ENCODE measurements around the gene HAPLN3.

The HAPLN3 gene

GRCh38 chr15:88891540-88892254, 3.6 kb downstream of the HAPLN3 start:
- no peak for DNase-seq

- no peak for DNase-seq
These were observed 4.8 kb downstream of the HAPLN3 start for GRCh38 chr15:88890495-88890894.

DNA sequence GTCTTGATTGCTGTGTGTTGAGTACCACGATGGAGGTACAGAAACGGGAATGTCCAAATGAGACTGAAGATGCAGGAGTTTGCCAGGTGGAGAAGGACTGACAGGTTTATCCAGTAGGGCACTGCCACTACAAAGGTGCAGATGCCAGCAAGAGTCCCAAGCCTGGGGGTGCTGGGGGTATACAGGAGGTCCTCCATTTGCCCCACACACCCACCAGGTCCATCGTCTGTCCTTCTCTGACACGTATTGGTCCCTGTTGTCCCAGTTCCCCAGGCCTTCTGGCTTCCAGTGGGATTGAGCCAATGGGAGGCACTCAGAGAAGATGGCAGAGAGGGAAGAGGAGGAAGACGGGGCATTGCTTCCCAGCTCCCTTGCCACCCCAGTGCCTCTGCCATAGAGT, 6.6 kb downstream of the HAPLN3 start:
- DNase-seq: no peak

- no peak for DNase-seq
These were observed 8.2 kb downstream of the HAPLN3 start for GRCh38 chr15:88887068-88887580.

GRCh38 chr15:88882785-88883184, 12.6 kb downstream of the HAPLN3 start:
- no peak for DNase-seq

DNA sequence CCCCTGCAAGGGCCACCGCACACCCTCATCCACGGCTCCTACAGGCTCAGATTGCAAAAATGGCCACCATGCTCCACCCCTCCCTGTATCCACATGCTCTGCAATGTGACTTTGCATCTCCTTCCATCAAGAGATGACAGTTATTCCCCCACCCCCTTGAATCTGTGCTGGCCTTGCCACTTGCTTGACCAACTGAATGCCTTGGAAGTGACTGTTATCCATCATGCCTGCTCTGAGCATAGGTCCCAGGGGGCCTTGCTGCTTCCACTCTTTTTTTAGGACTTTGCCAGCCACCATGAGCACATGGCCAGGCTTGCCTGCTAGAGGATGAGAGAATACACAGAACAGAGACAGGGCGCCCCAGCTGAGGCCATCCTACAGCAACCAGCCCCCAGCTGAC, 13.6 kb downstream of the HAPLN3 start:
- DNase-seq: no peak

DNA sequence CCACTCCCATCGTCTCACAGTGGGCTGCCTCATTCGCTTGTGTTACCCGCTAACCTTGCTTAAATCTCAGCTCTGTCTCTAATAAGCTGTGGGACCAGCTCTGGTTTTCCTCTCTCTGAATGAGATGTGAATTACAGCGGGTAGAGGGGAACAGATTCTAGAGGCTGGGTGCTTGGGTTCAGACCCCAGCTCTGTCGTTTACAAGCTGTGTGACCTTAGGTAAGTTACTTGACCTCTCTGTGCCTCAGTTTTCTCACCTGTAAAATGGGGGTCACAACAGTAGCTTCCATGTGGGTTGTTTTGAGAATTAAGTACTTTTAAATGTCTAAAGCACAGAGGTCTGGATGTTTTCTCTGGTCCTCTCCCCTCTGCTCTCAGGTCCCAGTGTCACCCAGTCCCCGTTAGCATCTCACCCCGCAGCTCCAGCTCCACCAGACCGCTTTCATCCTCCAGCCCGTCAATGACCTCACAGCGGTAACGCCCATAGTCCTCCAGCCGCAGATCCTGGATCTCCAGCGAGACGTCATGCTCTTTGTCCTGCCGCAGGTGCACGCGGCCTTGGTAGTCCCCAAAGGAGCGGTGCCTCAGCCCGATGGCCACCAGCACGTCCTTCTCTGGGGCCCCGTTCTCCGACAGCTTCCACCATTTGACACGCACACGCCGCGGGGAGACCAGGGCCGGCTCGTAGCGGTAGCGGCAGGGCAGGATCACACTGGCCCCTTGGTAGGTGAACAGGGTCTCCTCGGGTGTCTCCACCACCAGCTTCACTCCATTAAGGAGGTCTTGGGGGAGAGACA, 14.2 kb downstream of the HAPLN3 start:
- DNase-seq: no peak

GRCh38 chr15:88878720-88879184, 16.6 kb downstream of the HAPLN3 start:
- DNase-seq: peak; percentile 52

DNA sequence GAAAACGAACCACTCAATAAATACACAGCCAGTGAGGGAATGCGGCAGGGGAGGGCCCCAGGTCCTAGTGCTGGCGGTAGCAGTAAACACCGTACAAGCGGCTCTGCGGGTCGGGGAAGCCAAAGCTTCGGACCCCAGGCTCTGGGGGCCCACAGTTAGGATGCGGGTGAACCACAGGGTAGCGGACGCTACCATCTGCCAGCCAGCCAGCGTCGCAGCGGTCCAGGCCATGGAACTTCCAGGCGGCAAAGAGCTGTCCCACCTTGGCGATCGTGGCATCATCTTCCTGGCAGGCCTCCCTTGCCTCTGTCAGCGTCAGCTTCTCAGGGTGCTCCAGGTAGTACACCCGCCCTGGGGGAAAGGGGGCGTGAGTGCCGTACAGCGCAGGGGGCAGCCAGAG, 17.4 kb downstream of the HAPLN3 start:
- DNase-seq: no peak

DNA sequence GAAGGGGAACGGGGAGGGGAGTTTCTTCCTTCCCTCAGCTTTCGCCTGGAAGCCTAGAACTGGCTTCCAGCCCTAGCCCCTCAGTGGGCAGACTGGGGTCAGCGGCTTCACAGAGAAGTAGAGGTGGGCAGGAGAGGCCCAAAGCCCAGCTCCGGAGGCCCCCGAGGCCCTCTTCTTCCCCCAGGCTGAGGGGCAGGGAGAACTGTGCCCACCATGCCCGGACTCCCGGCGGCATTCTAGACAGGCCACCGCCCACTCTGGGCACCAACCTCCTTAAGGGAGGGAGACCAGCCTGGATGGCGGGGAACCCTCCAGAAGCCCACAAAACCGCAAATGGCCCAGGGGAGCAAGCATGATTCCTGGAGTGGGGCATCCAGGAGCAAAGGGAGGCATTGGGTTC, 17.9 kb downstream of the HAPLN3 start:
- DNase-seq: no peak

DNA sequence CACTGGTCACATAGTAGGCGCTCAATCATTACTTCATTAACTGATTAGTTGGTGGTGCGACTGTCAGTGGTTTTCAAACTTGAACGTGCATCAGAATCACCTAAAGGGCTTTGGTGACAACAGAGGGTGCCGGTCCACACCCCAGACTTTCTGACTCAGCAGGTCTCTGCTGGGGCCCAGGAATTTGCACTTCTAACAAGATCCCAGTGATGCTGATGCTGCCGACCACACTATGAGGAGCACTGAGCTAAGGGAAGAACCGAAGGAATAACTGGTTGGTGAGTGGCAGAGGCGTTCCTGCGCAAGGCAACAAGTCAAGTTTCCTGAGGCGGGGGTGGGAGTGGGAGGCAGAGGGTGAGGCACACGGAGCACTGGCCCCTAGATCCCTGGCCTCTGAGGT, 18.8 kb downstream of the HAPLN3 start:
- DNase-seq: no peak

- no peak for DNase-seq
These were observed 20.7 kb downstream of the HAPLN3 start for GRCh38 chr15:88874684-88875083.

DNA sequence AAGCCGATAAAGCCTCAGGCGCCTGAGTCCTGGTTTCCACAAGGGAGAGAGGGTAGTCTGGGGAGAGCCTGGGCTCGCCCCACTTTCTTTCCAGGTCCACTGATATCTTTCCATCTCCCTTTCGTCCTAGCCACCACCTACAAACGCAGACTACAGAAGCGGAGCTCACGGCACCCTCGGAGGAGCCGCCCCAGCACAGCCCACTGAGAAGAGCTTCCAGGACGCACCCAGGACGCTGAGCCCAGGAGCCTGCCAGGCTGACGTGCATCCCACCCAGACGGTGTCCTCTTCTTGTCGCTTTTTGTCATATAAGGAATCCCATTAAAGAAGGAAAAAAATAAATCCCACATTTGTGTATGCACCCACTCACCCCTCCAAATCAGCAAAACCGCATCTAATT, 21.1 kb downstream of the HAPLN3 start:
- DNase-seq: no peak

- DNase-seq: no peak
These were observed 21.6 kb downstream of the HAPLN3 start for GRCh38 chr15:88873786-88874185.

GRCh38 chr15:88872706-88873105, 22.6 kb downstream of the HAPLN3 start:
- DNase-seq: no peak

GRCh38 chr15:88872106-88872505, 23.2 kb downstream of the HAPLN3 start:
- DNase-seq: no peak

DNA sequence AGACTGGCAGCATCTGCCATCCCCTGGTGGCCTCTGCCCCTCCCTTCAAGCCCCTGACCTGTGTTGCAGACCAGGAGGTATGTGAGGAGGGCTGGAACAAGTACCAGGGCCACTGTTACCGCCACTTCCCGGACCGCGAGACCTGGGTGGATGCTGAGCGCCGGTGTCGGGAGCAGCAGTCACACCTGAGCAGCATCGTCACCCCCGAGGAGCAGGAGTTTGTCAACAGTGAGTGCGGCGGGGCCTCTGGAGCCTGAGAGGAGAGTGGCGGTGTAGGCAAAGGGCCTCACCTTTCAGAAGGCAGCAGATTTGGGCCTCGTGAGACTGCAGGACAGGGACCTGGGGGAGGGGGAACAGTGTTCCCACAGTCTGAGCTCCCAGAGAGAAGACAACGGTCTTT, 24.0 kb downstream of the HAPLN3 start:
- DNase-seq: no peak

DNA sequence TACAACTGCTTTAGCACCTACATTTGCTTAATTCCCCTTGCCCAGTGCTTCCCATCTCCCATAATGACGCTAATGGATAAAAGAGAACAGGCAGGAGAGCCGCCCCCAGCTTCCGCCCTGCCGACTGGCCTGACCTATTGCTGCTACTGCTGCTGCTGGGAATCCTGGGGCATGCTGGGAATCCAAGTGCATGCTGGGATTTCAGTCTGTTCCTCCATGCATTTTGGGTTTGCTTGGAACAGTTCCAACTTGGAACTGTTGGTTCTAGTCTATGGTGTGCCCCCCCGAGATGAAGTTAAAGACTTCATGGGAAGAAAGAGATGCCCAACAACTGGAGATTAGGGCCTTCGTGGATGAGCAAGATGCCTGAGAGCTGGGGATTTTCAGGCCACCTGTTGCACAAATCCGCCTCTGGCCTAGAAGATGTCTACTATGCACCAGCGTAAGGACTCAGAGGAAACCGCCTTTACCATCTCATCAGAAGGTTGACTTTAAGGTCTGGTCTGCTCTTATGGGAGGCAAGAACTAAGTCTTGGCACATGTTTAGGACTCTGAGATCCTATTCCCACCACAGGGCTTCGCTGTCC, 29.0 kb downstream of the HAPLN3 start:
- no peak for DNase-seq

DNA sequence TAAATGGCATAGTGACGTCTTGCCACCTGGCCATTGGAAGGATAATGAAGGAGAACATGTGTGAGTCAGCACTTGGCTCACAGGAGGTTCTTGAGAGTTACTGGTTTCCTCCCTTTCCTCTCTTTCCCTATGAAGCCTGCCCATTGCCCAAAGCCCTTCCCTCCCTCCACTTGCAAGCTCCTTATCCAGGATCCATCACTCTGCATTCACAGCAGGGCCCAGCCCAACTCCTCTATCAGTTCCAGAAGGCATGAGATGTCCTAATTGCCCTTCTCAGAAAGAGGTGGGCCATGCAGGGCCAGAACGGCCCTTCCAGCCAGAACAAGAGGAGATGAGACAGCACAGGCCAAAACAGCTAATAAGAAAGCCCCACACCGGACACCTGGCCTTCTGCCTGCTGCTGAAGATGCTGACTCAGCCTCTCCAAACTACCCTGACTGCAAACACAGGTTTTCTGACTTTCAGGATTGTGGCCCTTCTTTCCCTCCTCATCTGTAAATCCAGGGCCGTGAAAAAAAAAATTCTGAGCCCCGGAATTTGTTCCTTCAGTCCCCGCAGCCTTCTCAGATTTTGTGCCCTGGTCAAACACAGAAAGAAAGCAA, 29.7 kb downstream of the HAPLN3 start:
- no peak for DNase-seq

DNA sequence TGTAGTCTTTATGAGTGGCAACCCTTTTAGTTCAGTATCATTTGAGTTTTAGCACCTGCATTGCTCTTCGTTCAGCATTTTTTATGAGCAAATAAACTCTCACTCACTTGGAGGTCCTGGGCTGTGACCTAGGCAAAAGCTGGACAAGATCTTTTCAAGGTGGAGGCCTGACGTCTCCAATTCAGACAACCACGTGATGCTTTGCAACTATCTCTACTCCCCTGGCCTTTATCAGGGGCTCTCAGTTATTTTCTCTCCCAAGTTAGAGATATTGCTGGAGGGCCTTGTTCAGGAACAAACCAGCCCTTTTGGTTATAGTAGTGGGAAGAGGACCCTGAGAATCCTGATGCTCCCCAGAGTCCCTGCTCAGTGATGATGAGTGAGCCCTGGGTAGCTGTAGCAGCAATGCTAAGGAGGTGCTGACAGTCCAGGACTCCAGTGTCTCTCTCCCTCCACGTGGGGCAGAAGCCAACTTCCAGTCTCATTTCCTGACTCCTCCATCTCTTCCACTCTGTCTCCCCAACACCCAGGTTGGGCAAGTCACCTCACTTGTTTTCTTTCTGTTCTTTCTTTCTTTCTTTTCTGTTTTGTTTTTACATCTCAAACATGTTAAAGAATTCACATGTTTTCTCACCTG, 30.4 kb downstream of the HAPLN3 start:
- no peak for DNase-seq

- no peak for DNase-seq
These were observed 31.9 kb downstream of the HAPLN3 start for GRCh38 chr15:88863412-88863811.

DNA sequence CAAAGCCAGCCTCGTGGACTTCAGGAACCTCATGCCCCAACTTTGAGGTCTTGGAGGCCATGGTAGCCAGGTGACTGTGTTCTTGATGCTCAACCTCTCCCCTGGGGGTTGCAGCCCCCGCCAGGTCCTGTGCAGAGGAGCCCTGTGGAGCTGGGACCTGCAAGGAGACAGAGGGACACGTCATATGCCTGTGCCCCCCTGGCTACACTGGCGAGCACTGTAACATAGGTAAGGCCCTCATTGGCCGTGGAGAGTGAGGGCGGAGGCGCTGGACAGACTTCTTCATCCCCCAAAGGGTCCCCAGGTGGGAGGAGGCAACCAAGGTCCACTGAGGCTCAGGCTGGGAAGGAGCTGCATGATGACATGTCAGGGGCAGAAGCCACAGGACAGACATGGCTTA, 35.1 kb downstream of the HAPLN3 start:
- DNase-seq: no peak

DNA sequence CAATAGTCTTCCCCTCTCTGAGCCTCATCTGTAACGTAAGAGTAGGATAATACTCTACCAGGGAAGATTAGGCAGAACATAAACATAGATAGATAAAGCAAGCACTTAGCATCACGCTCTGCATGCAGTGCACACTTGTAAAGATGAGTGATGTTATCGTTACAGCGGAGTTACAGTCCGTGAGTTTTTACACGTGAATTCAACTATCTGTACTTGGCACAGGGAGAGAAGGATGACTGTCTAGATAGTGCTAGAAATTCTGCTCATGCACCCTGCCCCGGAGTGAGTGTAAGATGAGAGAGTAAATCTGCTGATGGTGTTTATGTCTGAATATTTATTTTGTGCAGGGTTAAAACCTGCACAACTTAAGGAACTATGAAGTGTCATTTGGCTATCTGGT, 35.8 kb downstream of the HAPLN3 start:
- no peak for DNase-seq
